SK-N-SH treated with all-trans-retinoic acid at 6 μM for 48 hours (cell line): ENCODE measurements around the gene FCN2.

Experiments used
- ARNTL ChIP-seq: fragments of 450-650 bp; formaldehyde crosslinking; IDR thresholded peaks from 2 replicates; pipeline ENCODE4 v1.5.0; 2020; ENCODE audit warnings: low read depth, mild to moderate bottlenecking, moderate library complexity, borderline replicate concordance
- CREB5 ChIP-seq: fragments of 250-450 bp; sonication (Bioruptor Pico); IDR thresholded peaks from 2 replicates; pipeline ENCODE4 v1.5.1; 2020; ENCODE audit warnings: low read depth, mild to moderate bottlenecking, moderate library complexity
- ESRRG ChIP-seq: fragments of 250-450 bp; sonication (Bioruptor Pico); IDR thresholded peaks from 2 replicates; pipeline ENCODE4 v1.6.1; 2021; ENCODE audit warnings: mild to moderate bottlenecking
- GLIS3 ChIP-seq: fragments of 250-450 bp; sonication (Bioruptor Pico); IDR thresholded peaks from 2 replicates; pipeline ENCODE4 v1.5.0; 2020; ENCODE audit warnings: mild to moderate bottlenecking, moderate library complexity
- ISL1 ChIP-seq: fragments of 250-450 bp; sonication (Bioruptor Pico); IDR thresholded peaks from 2 replicates; pipeline ENCODE4 v2.1.2; 2022; ENCODE audit warnings: mild to moderate bottlenecking, moderate library complexity
- OSR1 ChIP-seq: fragments of 250-450 bp; sonication (Bioruptor Pico); IDR thresholded peaks from 2 replicates; pipeline ENCODE4 v1.8.0; 2022; ENCODE audit warnings: moderate library complexity, mild to moderate bottlenecking, inconsistent platforms
- PATZ1 ChIP-seq: fragments of 250-450 bp; sonication (Bioruptor Pico); IDR thresholded peaks from 2 replicates; pipeline ENCODE4 v1.8.0; 2020; ENCODE audit warnings: mild to moderate bottlenecking, moderate library complexity, borderline replicate concordance
- PPARA ChIP-seq: fragments of 250-450 bp; sonication (Bioruptor Pico); IDR thresholded peaks from 2 replicates; pipeline ENCODE4 v1.5.0; 2020; ENCODE audit warnings: mild to moderate bottlenecking, borderline replicate concordance
- SNAI2 ChIP-seq: fragments of 250-450 bp; sonication (Bioruptor Pico); IDR thresholded peaks from 2 replicates; pipeline ENCODE4 v1.5.0; 2020; ENCODE audit warnings: mild to moderate bottlenecking, moderate library complexity
- TSHZ2 ChIP-seq: fragments of 250-450 bp; sonication (Bioruptor Pico); IDR thresholded peaks from 2 replicates; pipeline ENCODE4 v1.5.0; 2020; ENCODE audit warnings: mild to moderate bottlenecking, moderate library complexity
- ZC3H10 ChIP-seq: fragments of 250-450 bp; sonication (Bioruptor Pico); IDR thresholded peaks from 2 replicates; pipeline ENCODE4 v1.5.1; 2021; ENCODE audit warnings: mild to moderate bottlenecking, moderate library complexity
- ZFP3 ChIP-seq: fragments of 250-450 bp; sonication (Bioruptor Pico); IDR thresholded peaks from 2 replicates; pipeline ENCODE4 v1.5.0; 2020; ENCODE audit warnings: mild to moderate bottlenecking, moderate library complexity
- ZFP30 ChIP-seq: fragments of 450-650 bp; formaldehyde crosslinking; IDR thresholded peaks from 2 replicates; pipeline ENCODE4 v1.5.0; 2022; ENCODE audit warnings: mild to moderate bottlenecking, moderate library complexity
- ZNF70 ChIP-seq: fragments of 450-650 bp; formaldehyde crosslinking; IDR thresholded peaks from 2 replicates; pipeline ENCODE4 v1.5.0; 2020; ENCODE audit warnings: mild to moderate bottlenecking, moderate library complexity

GRCh38 chr9:134898319-134898718, 17.7 kb downstream of the FCN2 start:
- TF ChIP-seq SNAI2 (CRISPR knock-in tag) = no peak
- no peak for TF ChIP-seq PATZ1 (CRISPR knock-in tag)
- no peak for TF ChIP-seq ZFP3 (CRISPR knock-in tag)
- no peak for TF ChIP-seq ESRRG
- no peak for TF ChIP-seq GLIS3 (CRISPR knock-in tag)
- TF ChIP-seq OSR1 (CRISPR knock-in tag) = no peak
- TF ChIP-seq PPARA = no peak
- no peak for TF ChIP-seq ZNF70 (CRISPR knock-in tag)
- TF ChIP-seq ZFP30 = no peak
- TF ChIP-seq TSHZ2 = no peak
- no peak for TF ChIP-seq ZC3H10 (CRISPR knock-in tag)
- TF ChIP-seq CREB5 (CRISPR knock-in tag) = no peak
- no peak for TF ChIP-seq ARNTL
- TF ChIP-seq ISL1 (CRISPR knock-in tag) = no peak
